Measurements from ENCODE around the gene SPATA2L. TPM values are rescaled to one million over a fixed set of nuclear protein-coding genes. Genes with fewer than 3 reads are reported as not detected.

The SPATA2L gene
- total and polyA plus RNA-seq, 2 of the 13 experiments (the other 11 are each of a cell fraction or from before 2014, with no cell fraction given) = 9.1 to 20.7 TPM

DNA sequence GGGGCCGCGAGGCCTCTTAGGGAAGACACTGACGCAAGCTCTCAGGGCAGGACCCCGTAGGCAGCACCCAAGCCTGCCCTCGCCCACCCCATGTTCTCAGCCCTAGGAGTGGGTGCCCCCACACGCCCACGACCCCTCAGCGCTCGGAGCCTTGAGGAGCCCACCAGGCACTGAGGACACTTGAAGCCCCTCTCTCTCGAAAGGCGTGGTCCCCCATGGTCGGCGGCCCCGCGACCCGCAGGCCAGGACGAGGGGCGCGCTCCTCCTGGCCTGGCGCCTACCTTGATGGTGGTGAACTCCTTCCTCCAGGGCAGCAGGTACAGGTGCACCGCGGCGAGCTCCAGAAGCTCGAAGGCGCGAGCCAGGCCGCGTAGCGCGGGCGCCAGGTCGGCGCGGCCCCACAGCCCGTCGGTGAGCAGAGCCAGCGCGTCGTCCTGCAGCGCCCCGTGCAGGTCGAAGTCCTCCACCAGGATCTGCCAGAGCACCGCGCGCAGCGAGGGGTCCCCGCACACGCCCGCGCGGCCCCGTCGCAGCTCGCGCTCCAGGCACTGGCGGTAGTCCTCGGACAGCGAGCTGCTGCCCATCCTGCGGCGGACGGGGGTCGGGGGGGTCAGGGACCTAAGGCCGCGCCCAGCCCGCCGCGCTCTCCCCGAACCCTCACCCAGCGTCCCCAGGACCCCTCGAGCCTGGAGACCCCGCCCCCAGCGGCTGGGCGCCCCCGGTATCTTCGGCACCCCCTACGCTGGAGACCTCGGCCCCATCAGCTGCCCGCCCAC is 668 bp downstream of the SPATA2L start (continued):
- TF ChIP-seq, protein P1, sequence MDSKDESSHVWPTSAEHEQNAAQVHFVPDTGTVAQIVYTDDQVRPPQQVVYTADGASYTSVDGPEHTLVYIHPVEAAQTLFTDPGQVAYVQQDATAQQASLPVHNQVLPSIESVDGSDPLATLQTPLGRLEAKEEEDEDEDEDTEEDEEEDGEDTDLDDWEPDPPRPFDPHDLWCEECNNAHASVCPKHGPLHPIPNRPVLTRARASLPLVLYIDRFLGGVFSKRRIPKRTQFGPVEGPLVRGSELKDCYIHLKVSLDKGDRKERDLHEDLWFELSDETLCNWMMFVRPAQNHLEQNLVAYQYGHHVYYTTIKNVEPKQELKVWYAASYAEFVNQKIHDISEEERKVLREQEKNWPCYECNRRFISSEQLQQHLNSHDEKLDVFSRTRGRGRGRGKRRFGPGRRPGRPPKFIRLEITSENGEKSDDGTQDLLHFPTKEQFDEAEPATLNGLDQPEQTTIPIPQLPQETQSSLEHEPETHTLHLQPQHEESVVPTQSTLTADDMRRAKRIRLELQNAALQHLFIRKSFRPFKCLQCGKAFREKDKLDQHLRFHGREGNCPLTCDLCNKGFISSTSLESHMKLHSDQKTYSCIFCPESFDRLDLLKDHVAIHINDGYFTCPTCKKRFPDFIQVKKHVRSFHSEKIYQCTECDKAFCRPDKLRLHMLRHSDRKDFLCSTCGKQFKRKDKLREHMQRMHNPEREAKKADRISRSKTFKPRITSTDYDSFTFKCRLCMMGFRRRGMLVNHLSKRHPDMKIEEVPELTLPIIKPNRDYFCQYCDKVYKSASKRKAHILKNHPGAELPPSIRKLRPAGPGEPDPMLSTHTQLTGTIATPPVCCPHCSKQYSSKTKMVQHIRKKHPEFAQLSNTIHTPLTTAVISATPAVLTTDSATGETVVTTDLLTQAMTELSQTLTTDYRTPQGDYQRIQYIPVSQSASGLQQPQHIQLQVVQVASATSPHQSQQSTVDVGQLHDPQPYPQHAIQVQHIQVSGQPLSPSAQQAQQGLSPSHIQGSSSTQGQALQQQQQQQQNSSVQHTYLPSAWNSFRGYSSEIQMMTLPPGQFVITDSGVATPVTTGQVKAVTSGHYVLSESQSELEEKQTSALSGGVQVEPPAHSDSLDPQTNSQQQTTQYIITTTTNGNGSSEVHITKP (CRISPR knock-in tag; IDR thresholded peaks at IDR 0.05; ENCODE audit: low read depth) = no peak
- TF ChIP-seq TMF1 (CRISPR knock-in tag; IDR thresholded peaks at IDR 0.05; ENCODE audit: low read depth) = no peak
- no peak; the same call in 1 of the 2 replicates for TF ChIP-seq MEF2D (CRISPR knock-in tag; IDR thresholded peaks at IDR 0.05)
- TF ChIP-seq ZNF205 (CRISPR knock-in tag; IDR thresholded peaks at IDR 0.05) = 0 out of 2 replicates have a peak, but pooled peaks have one; percentile 21
- TF ChIP-seq, protein P2, sequence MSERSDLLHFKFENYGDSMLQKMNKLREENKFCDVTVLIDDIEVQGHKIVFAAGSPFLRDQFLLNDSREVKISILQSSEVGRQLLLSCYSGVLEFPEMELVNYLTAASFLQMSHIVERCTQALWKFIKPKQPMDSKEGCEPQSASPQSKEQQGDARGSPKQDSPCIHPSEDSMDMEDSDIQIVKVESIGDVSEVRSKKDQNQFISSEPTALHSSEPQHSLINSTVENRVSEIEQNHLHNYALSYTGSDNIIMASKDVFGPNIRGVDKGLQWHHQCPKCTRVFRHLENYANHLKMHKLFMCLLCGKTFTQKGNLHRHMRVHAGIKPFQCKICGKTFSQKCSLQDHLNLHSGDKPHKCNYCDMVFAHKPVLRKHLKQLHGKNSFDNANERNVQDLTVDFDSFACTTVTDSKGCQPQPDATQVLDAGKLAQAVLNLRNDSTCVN (CRISPR knock-in tag; IDR thresholded peaks at IDR 0.05; ENCODE audit: borderline replicate concordance) = no peak
- TF ChIP-seq MTF1 (CRISPR knock-in tag; IDR thresholded peaks at IDR 0.05) = no peak
- TF ChIP-seq SCMH1 (CRISPR knock-in tag; IDR thresholded peaks at IDR 0.05; ENCODE audit: borderline replicate concordance) = no peak
- TF ChIP-seq MXD4 (CRISPR knock-in tag; IDR thresholded peaks at IDR 0.05) = peak; percentile 79; the same call in 1 of the 2 replicates
- TF ChIP-seq MZF1 (CRISPR knock-in tag; IDR thresholded peaks at IDR 0.05; ENCODE audit: borderline replicate concordance) = peak; percentile 60; the same call in 1 of the 2 replicates
- TF ChIP-seq ZNF784 (CRISPR knock-in tag; IDR thresholded peaks at IDR 0.05; ENCODE audit: borderline replicate concordance) = peak; percentile 43; the same call in 1 of the 2 replicates
- TF ChIP-seq ATAD3A (CRISPR knock-in tag; IDR thresholded peaks at IDR 0.05) = no peak
- TF ChIP-seq ZNF367 (CRISPR knock-in tag; IDR thresholded peaks at IDR 0.05; ENCODE audit: borderline replicate concordance) = no peak; the same call in 1 of the 2 replicates
- peak; percentile 3 for TF ChIP-seq PTBP1 (IDR thresholded peaks at IDR 0.05; ENCODE audit: low read depth, low read length, poor library complexity, severe bottlenecking)
- no peak for TF ChIP-seq SALL2 (CRISPR knock-in tag; IDR thresholded peaks at IDR 0.05)
- TF ChIP-seq FOXO4 (CRISPR knock-in tag; conservative IDR thresholded peaks at IDR 0.05) = no peak
